D721Med (cell line): ENCODE measurements around the gene P2RY14.

Experiments used
- DNase-seq: peaks from one replicate; pipeline ENCODE4 v3.0.0; 2011; ENCODE audit warnings: low spot score; ENCODE audit not compliant: insufficient read length
- FAIRE-seq: peaks from 2 replicates; lab custom pipeline; 2011; peaks lifted over from hg19 to GRCh38; lab: Jason Lieb, UNC
- TF ChIP-seq, protein P1 (sequence below): IDR thresholded peaks from 2 replicates; pipeline ENCODE4 v1.5.1; 2012; ENCODE audit warnings: mild to moderate bottlenecking, control low read depth; ENCODE audit not compliant: insufficient read depth; ENCODE audit errors: missing control alignments

The P2RY14 gene

DNA sequence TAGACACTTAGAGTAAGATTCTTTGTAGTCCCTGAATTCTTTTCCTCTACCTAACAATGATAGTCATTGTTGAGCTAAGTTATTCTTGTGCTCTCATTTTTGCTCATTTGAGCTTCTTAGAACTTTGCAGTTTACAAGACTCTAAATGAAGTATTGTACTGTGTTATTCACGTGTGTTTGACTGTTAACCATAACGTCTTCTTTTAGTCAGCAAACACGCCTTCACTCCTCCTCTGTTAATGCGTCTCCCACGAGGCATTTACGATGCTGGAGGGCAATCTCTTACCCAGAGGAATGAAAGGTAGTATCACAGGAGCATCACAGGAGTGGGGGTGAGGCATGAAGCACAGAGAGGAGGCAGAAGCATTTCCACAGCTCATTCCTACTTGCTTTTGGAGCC, 14.8 kb upstream of the P2RY14 start:
- TF ChIP-seq, protein P1, sequence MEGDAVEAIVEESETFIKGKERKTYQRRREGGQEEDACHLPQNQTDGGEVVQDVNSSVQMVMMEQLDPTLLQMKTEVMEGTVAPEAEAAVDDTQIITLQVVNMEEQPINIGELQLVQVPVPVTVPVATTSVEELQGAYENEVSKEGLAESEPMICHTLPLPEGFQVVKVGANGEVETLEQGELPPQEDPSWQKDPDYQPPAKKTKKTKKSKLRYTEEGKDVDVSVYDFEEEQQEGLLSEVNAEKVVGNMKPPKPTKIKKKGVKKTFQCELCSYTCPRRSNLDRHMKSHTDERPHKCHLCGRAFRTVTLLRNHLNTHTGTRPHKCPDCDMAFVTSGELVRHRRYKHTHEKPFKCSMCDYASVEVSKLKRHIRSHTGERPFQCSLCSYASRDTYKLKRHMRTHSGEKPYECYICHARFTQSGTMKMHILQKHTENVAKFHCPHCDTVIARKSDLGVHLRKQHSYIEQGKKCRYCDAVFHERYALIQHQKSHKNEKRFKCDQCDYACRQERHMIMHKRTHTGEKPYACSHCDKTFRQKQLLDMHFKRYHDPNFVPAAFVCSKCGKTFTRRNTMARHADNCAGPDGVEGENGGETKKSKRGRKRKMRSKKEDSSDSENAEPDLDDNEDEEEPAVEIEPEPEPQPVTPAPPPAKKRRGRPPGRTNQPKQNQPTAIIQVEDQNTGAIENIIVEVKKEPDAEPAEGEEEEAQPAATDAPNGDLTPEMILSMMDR = no peak
- DNase-seq = no peak
- FAIRE-seq = no peak

DNA sequence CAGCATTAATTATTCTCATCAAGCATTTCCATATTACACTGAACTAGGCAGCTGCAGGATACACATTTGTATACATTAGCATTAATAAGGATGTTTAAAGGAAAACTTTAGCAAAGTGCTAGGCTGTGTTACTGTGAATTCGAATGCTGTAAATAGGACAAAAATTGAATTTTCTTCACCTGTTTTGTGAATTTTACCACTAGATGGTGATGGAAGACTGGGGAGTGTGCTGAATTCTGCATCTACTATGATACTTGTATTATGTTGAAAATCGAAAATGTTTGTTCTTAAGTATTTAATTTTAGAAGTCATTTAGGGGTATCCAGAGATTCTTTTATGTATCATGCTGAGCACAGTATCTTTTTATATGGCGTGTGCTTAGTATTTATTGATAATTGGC, 12.3 kb upstream of the P2RY14 start:
- DNase-seq = no peak
- TF ChIP-seq, protein P1 = peak; percentile 61
- no peak for FAIRE-seq

DNA sequence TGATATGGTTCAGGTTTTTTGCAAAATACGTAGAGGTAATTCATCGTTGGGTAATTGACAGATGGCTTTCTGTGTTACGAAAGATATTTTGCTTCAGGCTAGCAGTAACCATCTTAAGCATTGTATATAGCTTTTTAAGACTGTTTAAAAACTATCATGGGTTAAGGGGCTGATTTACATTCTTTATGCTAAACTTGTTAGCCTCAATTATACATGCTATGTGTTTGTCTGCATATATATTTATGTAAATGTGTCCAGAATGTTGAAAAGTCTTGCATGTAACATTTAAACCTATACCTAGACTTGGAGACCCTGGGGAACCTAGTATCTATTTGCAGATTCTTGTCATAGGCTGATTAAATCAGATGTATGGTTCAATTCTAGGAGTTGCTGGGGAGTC, 11.1 kb upstream of the P2RY14 start:
- no peak for FAIRE-seq
- TF ChIP-seq, protein P1 = no peak
- DNase-seq = no peak

DNA sequence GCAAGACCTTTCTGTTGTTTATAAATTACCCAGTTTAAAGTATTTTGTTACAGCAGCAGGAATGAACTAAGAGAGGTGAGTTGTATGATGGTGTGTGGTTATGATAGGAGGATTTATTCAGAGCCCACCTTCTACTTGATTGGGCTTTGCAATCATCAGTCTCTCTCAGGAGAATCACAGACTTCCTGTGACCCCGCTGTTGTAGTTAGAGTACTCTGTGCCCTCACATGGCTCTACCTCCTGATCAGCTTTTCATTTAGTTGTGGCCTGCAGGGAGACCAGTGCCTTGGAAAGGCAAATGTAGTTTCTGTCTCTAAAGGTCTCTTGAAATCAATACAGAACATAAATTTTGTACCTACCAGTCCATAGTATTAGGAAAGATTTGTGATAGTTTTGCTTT, 7.6 kb upstream of the P2RY14 start:
- TF ChIP-seq, protein P1 = no peak
- FAIRE-seq (no peak), DNase-seq (no peak)

DNA sequence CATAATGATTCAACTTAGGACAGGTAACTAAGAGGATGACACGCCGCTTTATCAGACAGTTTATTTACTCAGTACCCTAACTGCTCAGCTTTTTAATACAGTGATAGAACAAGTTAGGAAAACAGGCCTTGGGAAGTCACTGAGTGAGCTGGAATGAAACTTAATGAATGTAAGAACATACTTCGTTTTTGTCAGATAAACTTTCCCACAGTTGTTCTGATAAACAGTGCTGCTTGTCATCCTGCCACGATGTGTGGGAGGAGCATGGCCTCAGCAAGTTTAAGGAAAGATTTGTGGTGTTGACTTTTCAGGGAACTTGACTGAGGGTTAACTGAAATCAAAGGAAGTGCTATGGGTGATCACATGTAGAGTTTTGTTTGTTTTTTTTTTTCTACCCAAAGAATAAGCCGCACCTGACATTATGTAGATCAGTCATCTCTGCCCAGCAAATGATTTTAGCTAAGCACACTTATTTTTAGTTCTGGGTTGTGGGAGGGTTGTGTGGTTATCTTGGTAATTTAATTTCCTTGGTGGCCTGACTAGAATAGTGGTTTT, 5.6 kb upstream of the P2RY14 start:
- DNase-seq (no peak), FAIRE-seq (no peak)
- TF ChIP-seq, protein P1 = no peak

DNA sequence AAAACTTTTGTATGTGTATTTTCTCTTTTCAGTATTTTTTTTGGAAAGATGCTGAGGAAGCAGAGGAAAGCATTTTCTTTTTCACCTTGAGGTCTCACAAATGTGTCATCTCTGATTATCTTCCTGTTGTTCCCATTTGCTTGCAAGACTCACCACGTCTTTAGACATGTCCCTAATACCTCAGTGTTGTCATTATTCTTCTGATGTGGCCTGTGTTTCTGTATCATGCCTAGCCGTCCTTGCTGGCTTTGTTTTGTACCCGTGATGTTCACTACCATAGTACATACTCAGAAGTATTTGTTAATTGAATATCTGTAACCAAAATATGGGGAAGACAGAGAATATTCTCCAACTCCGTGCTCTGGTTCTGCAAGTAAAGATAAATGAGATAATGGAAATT, 5.0 kb upstream of the P2RY14 start:
- TF ChIP-seq, protein P1 = no peak
- DNase-seq (no peak), FAIRE-seq (no peak)

DNA sequence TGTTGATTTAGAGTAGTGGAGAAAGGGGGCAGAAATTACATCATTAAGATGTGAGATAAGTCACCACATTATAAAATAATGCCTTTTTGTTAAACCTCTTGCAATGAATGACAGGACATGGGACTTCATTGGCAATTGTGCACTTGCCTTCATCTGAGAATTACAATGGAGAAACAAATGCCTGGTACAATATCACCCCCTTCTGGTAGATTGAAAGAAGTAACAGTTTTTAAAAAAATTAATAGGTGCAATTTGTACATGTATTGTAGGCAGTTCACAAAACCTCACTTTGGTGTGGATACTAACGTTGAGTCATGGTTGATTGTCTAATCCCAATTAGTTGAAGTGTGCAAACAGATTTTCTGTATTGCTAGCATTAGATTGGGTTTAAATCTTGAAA, 4.6 kb upstream of the P2RY14 start:
- no peak for DNase-seq
- FAIRE-seq = peak; percentile 21
- TF ChIP-seq, protein P1 = peak; percentile 69
